ENCODE measurements around the gene DLG2.

GRCh38 chr11:84514436-84514835, 1112.7 kb downstream of the DLG2 start:
- TF ChIP-seq, protein P1, sequence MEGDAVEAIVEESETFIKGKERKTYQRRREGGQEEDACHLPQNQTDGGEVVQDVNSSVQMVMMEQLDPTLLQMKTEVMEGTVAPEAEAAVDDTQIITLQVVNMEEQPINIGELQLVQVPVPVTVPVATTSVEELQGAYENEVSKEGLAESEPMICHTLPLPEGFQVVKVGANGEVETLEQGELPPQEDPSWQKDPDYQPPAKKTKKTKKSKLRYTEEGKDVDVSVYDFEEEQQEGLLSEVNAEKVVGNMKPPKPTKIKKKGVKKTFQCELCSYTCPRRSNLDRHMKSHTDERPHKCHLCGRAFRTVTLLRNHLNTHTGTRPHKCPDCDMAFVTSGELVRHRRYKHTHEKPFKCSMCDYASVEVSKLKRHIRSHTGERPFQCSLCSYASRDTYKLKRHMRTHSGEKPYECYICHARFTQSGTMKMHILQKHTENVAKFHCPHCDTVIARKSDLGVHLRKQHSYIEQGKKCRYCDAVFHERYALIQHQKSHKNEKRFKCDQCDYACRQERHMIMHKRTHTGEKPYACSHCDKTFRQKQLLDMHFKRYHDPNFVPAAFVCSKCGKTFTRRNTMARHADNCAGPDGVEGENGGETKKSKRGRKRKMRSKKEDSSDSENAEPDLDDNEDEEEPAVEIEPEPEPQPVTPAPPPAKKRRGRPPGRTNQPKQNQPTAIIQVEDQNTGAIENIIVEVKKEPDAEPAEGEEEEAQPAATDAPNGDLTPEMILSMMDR (IDR thresholded peaks at IDR 0.05): no peak
- TF ChIP-seq EP300 (IDR thresholded peaks at IDR 0.05) (no peak), POLR2A (IDR thresholded peaks at IDR 0.05; ENCODE audit: low read depth) (no peak), POLR2AphosphoS5 (IDR thresholded peaks at IDR 0.05) (no peak)
